ENCODE results near the gene NLGN1. TPM values are rescaled to one million over a fixed set of nuclear protein-coding genes. Genes with fewer than 3 reads are reported as not detected.
A peak's percentile ranks its signal among the peaks of the same experiment; 100 is the strongest.
"Not testable (repeated sequence)": the region's sequence is repeated elsewhere in the genome, so short reads cannot be mapped to it uniquely, and the experiment has no call there.

The NLGN1 gene
- total RNA-seq, 1 experiment from 2014 or later = 0.72 TPM

DNA sequence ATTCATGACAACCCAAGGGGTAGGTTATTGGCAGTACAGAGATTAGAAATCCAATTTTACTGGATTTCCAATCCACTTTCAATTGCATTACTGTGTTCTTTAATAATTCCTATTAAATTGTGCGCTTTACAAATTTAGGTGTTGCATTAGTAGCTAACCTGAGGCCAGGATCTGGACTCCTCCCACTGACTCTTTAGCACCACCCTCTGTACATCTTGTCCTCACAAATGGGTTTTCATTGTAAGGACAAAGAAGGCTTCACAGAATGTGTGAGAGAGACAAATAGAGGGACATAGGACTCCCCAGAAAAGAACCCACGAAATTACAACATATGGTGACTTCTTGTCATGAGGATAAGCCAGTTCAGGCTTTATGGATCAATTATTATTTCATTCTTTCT lies 818.5 kb downstream of the NLGN1 start:
- DNase-seq (ENCODE audit: low spot score) = no peak

GRCh38 chr3:174216946-174217718 lies 819.6 kb downstream of the NLGN1 start:
- DNase-seq (ENCODE audit: low spot score) = no peak

GRCh38 chr3:174218016-174218415 lies 820.5 kb downstream of the NLGN1 start:
- DNase-seq (ENCODE audit: low spot score) = peak; percentile 14

DNA sequence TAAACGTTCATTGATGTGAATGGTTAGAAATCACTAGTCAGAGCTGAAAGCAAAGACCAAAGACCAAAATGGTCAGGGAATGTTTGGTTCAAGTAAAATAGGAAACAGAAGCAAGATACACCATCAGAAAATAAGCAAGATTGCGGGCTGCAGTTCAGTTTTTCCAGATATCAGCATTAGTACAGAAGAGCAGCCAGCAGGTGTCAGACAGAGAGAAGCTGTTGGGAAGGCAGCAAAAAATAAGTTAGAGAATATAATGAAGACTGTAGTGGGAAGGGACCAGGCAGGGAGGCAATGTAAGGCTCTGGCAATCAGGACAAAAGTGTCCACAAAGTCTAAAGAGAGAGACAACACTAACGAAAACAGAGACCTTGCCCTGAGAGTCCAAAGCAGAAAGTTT lies 822.2 kb downstream of the NLGN1 start:
- DNase-seq (ENCODE audit: low spot score) = no peak

- DNase-seq (ENCODE audit: low spot score) = no peak
Measured at GRCh38 chr3:174220775-174221554, 823.4 kb downstream of the NLGN1 start.

DNA sequence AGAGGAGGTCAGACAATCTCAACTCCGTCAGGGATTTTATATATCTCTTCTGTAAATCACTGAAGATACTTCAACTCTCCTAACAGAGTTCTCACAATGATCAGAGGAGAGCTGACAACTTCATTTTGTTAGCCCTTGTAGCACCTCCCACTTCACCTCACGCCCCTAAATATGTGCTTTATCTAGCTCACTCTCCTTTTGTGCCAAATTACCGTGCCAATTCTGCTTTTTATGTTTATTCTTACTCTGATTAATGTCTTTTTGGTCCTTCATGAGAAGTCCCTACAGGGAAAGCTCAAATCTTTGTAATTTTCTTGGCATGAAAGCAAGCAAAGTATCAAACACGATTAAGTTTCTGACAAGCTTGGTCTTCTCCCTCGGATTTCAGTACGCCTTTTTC lies 825.5 kb downstream of the NLGN1 start:
- no peak for DNase-seq (ENCODE audit: low spot score)

- DNase-seq (ENCODE audit: low spot score) = no peak
Measured at GRCh38 chr3:174223626-174224025, 826.1 kb downstream of the NLGN1 start.

DNA sequence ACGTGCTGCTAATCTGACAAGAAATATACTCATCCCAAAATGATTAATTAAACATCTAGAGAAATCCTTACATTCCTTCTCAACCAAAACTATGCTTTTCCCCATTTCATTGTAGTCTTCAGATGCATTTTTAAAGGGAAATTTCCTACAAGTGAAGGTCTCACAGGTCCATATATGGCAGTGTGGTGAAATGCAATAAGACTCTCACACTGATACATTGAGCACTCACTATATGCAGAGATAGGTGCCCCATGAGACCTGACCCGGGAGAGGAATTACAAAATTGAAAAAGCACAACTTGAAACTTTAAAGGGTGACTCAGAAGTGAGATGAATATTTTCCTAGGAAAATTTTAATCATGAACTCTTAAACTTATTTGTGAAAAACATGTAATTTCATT lies 832.4 kb downstream of the NLGN1 start:
- no peak for DNase-seq (ENCODE audit: low spot score)

DNA sequence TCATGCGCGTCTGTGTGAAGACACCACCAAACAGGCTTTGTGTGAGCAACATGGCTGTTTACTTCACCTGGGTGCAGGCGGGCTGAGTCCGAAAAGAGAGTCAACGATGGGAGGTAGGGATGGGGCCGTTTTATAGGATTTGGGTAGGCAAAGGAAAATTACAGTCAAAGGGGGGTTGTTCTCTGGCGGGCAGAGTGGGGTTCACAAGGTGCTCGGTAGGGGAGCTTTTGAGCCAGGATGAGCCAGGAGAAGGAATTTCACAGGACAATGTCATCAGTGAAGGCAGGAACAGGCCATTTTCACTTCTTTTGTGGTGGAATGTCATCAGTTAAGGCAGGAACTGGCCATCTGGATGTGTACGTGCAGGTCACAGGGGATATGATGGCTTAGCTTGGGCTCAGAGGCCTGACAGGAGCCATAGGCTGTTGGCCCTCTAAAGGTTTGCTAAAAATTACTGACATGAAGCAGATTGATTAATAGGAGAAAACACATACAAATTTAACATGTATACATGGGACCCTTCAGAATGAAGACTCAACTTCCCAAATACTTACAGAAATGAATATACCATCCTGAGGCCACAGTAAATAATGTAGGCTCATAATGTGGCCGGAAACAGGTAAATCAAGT lies 834.6 kb downstream of the NLGN1 start:
- not testable (repeated sequence) for DNase-seq (ENCODE audit: low spot score)

GRCh38 chr3:174232658-174233429 lies 835.3 kb downstream of the NLGN1 start:
- no peak for DNase-seq (ENCODE audit: low spot score)

- DNase-seq (ENCODE audit: low spot score) = no peak
Measured at GRCh38 chr3:174233511-174233910, 836.0 kb downstream of the NLGN1 start.

GRCh38 chr3:174242311-174243041 lies 844.9 kb downstream of the NLGN1 start:
- no peak for DNase-seq (ENCODE audit: low spot score)

DNA sequence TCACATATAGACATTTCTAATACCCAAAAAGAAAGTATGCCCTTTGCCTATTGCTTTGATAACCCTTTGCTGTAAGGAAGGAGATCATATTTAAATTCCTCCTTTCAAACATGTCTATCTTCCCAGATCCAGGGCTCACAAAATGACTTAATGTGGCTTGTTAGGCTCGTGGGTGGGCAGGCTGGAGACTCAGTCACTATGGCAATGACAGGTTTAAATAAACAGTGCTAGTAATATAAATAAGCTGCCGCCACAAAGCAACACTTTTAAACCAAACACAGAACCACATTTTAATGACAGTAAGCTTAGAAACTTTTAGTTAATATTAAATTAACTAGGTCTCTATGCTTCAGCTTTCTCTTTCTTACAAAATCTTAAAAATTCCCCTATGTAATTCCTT lies 845.6 kb downstream of the NLGN1 start:
- peak; percentile 6 for DNase-seq (ENCODE audit: low spot score)

GRCh38 chr3:174247687-174248152 lies 850.2 kb downstream of the NLGN1 start:
- DNase-seq (ENCODE audit: low spot score) = no peak

- DNase-seq (ENCODE audit: low spot score) = no peak
Measured at GRCh38 chr3:174251681-174252080, 854.1 kb downstream of the NLGN1 start.

DNA sequence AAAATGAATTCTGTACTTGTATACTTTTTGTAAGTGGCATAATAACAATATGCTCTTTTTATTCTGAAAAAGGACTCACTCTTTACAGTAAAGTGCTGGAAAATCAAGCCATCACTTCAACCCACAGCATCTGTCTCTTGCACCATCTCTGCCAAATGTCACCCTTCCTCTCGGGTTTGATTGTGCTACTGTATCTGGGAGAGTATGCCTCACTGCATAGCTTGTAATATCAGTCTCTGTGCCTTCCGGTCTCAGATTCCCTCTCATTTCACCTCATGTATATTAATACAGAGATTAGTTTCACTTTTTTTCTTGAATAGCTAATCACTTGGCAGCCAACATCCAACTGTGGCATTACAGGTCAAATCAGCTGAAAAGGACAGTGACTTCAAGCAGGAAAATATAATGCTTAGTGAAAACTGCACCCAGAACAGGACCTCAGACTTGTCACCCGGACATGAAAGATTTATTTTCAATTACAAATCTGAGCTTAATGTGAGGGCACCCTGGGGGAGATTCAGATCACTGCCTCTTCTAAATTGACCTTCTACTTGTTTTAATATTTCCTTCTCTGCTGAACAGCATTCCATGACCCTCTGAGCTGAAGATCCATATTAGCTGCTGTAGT lies 855.8 kb downstream of the NLGN1 start:
- DNase-seq (ENCODE audit: low spot score) = no peak

GRCh38 chr3:174253940-174254339 lies 856.4 kb downstream of the NLGN1 start:
- no peak for DNase-seq (ENCODE audit: low spot score)

- DNase-seq (ENCODE audit: low spot score) = no peak
Measured at GRCh38 chr3:174255454-174255853, 857.9 kb downstream of the NLGN1 start.

DNA sequence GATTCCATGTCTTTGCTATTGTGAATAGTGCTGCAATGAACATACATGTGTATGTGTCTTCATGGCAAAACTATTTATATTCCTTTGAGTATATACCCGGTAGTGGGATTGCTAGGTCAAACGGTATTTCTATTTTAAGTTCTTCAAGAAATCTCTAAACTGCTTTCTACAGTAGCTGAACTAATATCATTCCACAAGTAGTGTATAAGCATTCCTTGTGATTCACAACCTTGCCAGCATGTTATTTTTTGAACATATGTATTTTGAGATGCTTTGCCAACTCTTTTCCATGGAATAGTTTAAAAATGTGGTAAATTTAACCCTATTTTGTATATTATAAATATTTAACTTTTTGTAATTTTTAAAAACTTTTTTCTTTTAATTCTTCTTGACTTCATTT lies 868.9 kb downstream of the NLGN1 start:
- DNase-seq (ENCODE audit: low spot score) = no peak

- no peak for DNase-seq (ENCODE audit: low spot score)
Measured at GRCh38 chr3:174268061-174268460, 870.5 kb downstream of the NLGN1 start.

GRCh38 chr3:174268586-174268985 lies 871.0 kb downstream of the NLGN1 start:
- no peak for DNase-seq (ENCODE audit: low spot score)

All from A172 (cell line).